IMR-90 (cell line): ENCODE measurements around the gene TSPAN33. TPM values are rescaled to one million over a fixed set of nuclear protein-coding genes. Genes with fewer than 3 reads are reported as not detected.

ENCODE experiments used
- ATAC-seq: fragments of 200-7000 bp; cut with Tn5 transposase; 2 replicates; pipeline ENCODE4 v1.9.1; 2020; ENCODE audit warnings: low read depth, mild to moderate bottlenecking, moderate library complexity
- BruUV-seq: library from RNA; stranded (reverse); fragments of 400-500 nt; replicated peaks from 2 replicates; lab custom pipeline; 2021; lab: Mats Ljungman, UMichigan
- CTCF ChIA-PET: fragments of 300-600 bp; formaldehyde crosslinking; extraction: SDS; loops from one replicate; lab custom pipeline; 2021; ENCODE audit warnings: antibody characterized with exemption; lab: Yijun Ruan, JAX
- POLR2A ChIA-PET: fragments of 300-600 bp; sonication (Branson Sonifier 250); formaldehyde crosslinking; loops from one replicate; lab custom pipeline; 2022; ENCODE audit warnings: antibody characterized with exemption; ENCODE audit not compliant: unreplicated experiment; lab: Charles Lee
- DNase-seq: peaks from one replicate; pipeline ENCODE4 v3.0.0; 2013
- H2AFZ ChIP-seq: replicated peaks from 2 replicates; pipeline ENCODE3; 2013; ENCODE audit warnings: low read length, mild to moderate bottlenecking; ENCODE audit not compliant: poor library complexity
- H2AK5ac ChIP-seq: 2 replicates; pipeline ENCODE4 v1.6.1; 2013; ENCODE audit warnings: low read depth, low read length, inconsistent platforms
- H2AK9ac ChIP-seq: replicated peaks from 2 replicates; pipeline ENCODE3; 2013; ENCODE audit warnings: mild to moderate bottlenecking, low read depth, low read length, moderate library complexity; ENCODE audit not compliant: poor library complexity
- H2BK120ac ChIP-seq: 2 replicates; pipeline ENCODE4 v1.6.1; 2013; ENCODE audit warnings: low read depth, low read length, inconsistent platforms
- H2BK15ac ChIP-seq: 3 replicates; pipeline ENCODE4 v1.6.1; 2013; ENCODE audit warnings: low read depth, low read length, inconsistent platforms
- H2BK20ac ChIP-seq: 2 replicates; pipeline ENCODE4 v1.6.1; 2013; ENCODE audit warnings: low read depth, mild to moderate bottlenecking, inconsistent platforms, low read length, moderate library complexity
- H2BK5ac ChIP-seq: 2 replicates; pipeline ENCODE4 v1.6.1; 2013; ENCODE audit warnings: mild to moderate bottlenecking, low read depth, low read length, inconsistent platforms; ENCODE audit not compliant: poor library complexity, severe bottlenecking
- H3K14ac ChIP-seq: replicated peaks from 2 replicates; pipeline ENCODE4 v1.6.1; 2013; ENCODE audit warnings: low read depth, low read length, inconsistent platforms
- H3K18ac ChIP-seq: 2 replicates; pipeline ENCODE4 v1.6.1; 2013; ENCODE audit warnings: low read depth, low read length, control low read depth
- H3K23ac ChIP-seq: 2 replicates; pipeline ENCODE4 v1.6.1; 2013; ENCODE audit warnings: low read depth, low read length, inconsistent platforms
- H3K27ac ChIP-seq: 2 replicates; pipeline ENCODE4 v1.5.1; 2013; ENCODE audit warnings: mild to moderate bottlenecking, control low read depth, low read length; ENCODE audit not compliant: insufficient read depth
- H3K27me3 ChIP-seq: 2 replicates; pipeline ENCODE4 v1.6.1; 2013; ENCODE audit warnings: low read length; ENCODE audit not compliant: control insufficient read depth, insufficient read depth
- H3K36me3 ChIP-seq: 2 replicates; pipeline ENCODE4 v1.6.1; 2013; ENCODE audit warnings: low read length, mixed read lengths; ENCODE audit not compliant: control insufficient read depth, insufficient read depth
- H3K4ac ChIP-seq: 2 replicates; pipeline ENCODE4 v1.6.1; 2013; ENCODE audit warnings: low read depth, low read length, inconsistent platforms
- H3K4me1 ChIP-seq: 2 replicates; pipeline ENCODE4 v1.6.1; 2013; ENCODE audit warnings: low read length, mixed read lengths; ENCODE audit not compliant: control insufficient read depth, insufficient read depth
- H3K4me2 ChIP-seq: 2 replicates; pipeline ENCODE4 v1.6.1; 2013; ENCODE audit warnings: low read depth, mild to moderate bottlenecking, control low read depth, low read length, moderate library complexity
- H3K4me3 ChIP-seq: 2 replicates; pipeline ENCODE4 v1.5.1; 2013; ENCODE audit warnings: low read depth, mild to moderate bottlenecking, control low read depth, low read length, moderate library complexity; ENCODE audit not compliant: insufficient read depth
- H3K56ac ChIP-seq: 2 replicates; pipeline ENCODE4 v1.6.1; 2013; ENCODE audit warnings: low read length, inconsistent platforms; ENCODE audit not compliant: insufficient read depth; ENCODE audit errors: extremely low read depth
- H3K79me1 ChIP-seq, 2 experiments: 2 replicates each; pipeline ENCODE4 v1.6.1; 2013; ENCODE audit warnings: low read length in 2 of 2, inconsistent platforms in 1 of 2, low read depth in 1 of 2
- H3K9ac ChIP-seq: 2 replicates; pipeline ENCODE4 v1.6.1; 2013; ENCODE audit warnings: low read depth, low read length, control low read depth
- H3K9me1 ChIP-seq: 2 replicates; pipeline ENCODE4 v1.6.1; 2013; ENCODE audit warnings: low read length, inconsistent platforms; ENCODE audit not compliant: insufficient read depth
- H3K9me3 ChIP-seq: 2 replicates; pipeline ENCODE4 v1.6.1; 2013; ENCODE audit warnings: low read length; ENCODE audit not compliant: control insufficient read depth, insufficient read depth
- H4K20me1 ChIP-seq: 2 replicates; pipeline ENCODE4 v1.6.1; 2013; ENCODE audit warnings: low read length, inconsistent platforms; ENCODE audit not compliant: insufficient read depth
- H4K5ac ChIP-seq: 2 replicates; pipeline ENCODE4 v1.6.1; 2013; ENCODE audit warnings: mild to moderate bottlenecking, low read depth, low read length, control low read depth
- H4K8ac ChIP-seq, 2 experiments: 2 replicates each; pipeline ENCODE4 v1.6.1; 2013; ENCODE audit warnings: low read depth in 2 of 2, low read length in 2 of 2, control low read depth in 1 of 2, inconsistent platforms in 1 of 2
- H4K91ac ChIP-seq: 2 replicates; pipeline ENCODE4 v1.6.1; 2013; ENCODE audit warnings: low read depth, low read length, inconsistent platforms; ENCODE audit not compliant: insufficient read depth
- BHLHE40 ChIP-seq: fragments of 150-350 bp; IDR thresholded peaks from 2 replicates; pipeline ENCODE4 v1.6.1; 2016; ENCODE audit warnings: mild to moderate bottlenecking, low read depth, low read length
- CEBPB ChIP-seq: IDR thresholded peaks from 2 replicates; pipeline ENCODE4 v1.6.1; 2012; ENCODE audit warnings: low read depth, low read length, improper control_type of control experiment
- CHD1 ChIP-seq: IDR thresholded peaks from 2 replicates; pipeline ENCODE4 v1.6.1; 2012; ENCODE audit warnings: low read depth, low read length, improper control_type of control experiment
- CTCF ChIP-seq: conservative IDR thresholded peaks from 2 replicates; pipeline ENCODE4 v1.5.1; 2012; ENCODE audit warnings: mild to moderate bottlenecking, low read depth, low read length, improper control_type of control experiment
- ELK1 ChIP-seq: fragments of 150-350 bp; IDR thresholded peaks from 2 replicates; pipeline ENCODE4 v1.6.1; 2016; ENCODE audit warnings: low read depth, mild to moderate bottlenecking, low read length, moderate library complexity, borderline replicate concordance
- FOS ChIP-seq: fragments of 150-350 bp; IDR thresholded peaks from 2 replicates; pipeline ENCODE4 v1.6.1; 2016; ENCODE audit warnings: low read depth, low read length
- MAFK ChIP-seq: IDR thresholded peaks from 2 replicates; pipeline ENCODE4 v1.6.1; 2012; ENCODE audit warnings: low read depth, low read length, improper control_type of control experiment
- MXI1 ChIP-seq: IDR thresholded peaks from 2 replicates; pipeline ENCODE4 v1.6.1; 2012; ENCODE audit warnings: low read depth, mild to moderate bottlenecking, low read length, moderate library complexity, borderline replicate concordance
- NFE2L2 ChIP-seq: fragments of 150-350 bp; IDR thresholded peaks from 2 replicates; pipeline ENCODE4 v1.6.1; 2016; ENCODE audit warnings: low read depth, mild to moderate bottlenecking, low read length
- POLR2A ChIP-seq: IDR thresholded peaks from 2 replicates; pipeline ENCODE4 v1.6.1; 2012; ENCODE audit warnings: mild to moderate bottlenecking, low read depth, low read length
- RAD21 ChIP-seq: IDR thresholded peaks from 2 replicates; pipeline ENCODE4 v1.6.1; 2012; ENCODE audit warnings: low read length, improper control_type of control experiment
- RCOR1 ChIP-seq: IDR thresholded peaks from 2 replicates; pipeline ENCODE4 v1.6.1; 2012; ENCODE audit warnings: mild to moderate bottlenecking, low read length, improper control_type of control experiment; ENCODE audit not compliant: insufficient replicate concordance
- RFX5 ChIP-seq: IDR thresholded peaks from 2 replicates; pipeline ENCODE4 v1.8.0; 2012; ENCODE audit warnings: low read depth, mild to moderate bottlenecking, low read length, moderate library complexity
- SMC3 ChIP-seq: fragments of 150-350 bp; IDR thresholded peaks from 2 replicates; pipeline ENCODE4 v1.6.1; 2016; ENCODE audit warnings: low read depth, mild to moderate bottlenecking, antibody characterized with exemption, low read length, moderate library complexity
- USF2 ChIP-seq: fragments of 150-350 bp; IDR thresholded peaks from 2 replicates; pipeline ENCODE4 v1.6.1; 2017; ENCODE audit warnings: mild to moderate bottlenecking, antibody characterized with exemption, low read length, low read depth
- WGBS, 2 experiments: methylation state at CpG; one replicate each; pipeline versions ENCODE4 v1.1.5 to v1.1.7; 2013; ENCODE audit warnings: missing lambda C conversion rate in 2 of 2; ENCODE audit not compliant: insufficient read length in 1 of 2; ENCODE audit errors: extremely low coverage in 2 of 2; 5-methylcytosine and 5-hydroxymethylcytosine counted together
- dilution Hi-C: fragments of 300-500 bp; cut with HindIII; formaldehyde crosslinking; loops from one replicate; pipeline ENCODE4 v1.14.3; 2018; ENCODE audit warnings: low sequenced_read_pairs; ENCODE audit not compliant: unreplicated experiment
- in situ Hi-C: fragments of 300-500 bp; cut with MboI; formaldehyde crosslinking; loops from 3 replicates; pipeline ENCODE4 v1.14.3; 2019; ENCODE audit warnings: low sequenced_read_pairs, inconsistent platforms, mixed read lengths
- intact Hi-C: fragments of 100-400 bp; cut with micrococcal nuclease; formaldehyde crosslinking; loops from 2 replicates; pipeline ENCODE4 v1.10.0; 2022
- polyA plus RNA-seq, 3 experiments: library from polyadenylated mRNA; depleted of rRNA; stranded (reverse); fragments of >200 nt; gene quantifications; 2 replicates each; pipeline ENCODE4 v1.2.3, GENCODE V29; 2012; ENCODE audit warnings: low replicate concordance in 1 of 3
- total RNA-seq: library from RNA; depleted of rRNA; stranded (reverse); fragments of >200 nt; gene quantifications from 2 replicates; pipeline ENCODE4 v1.2.3, GENCODE V29; 2012

The TSPAN33 gene
- total and polyA plus RNA-seq, 2 of the 4 experiments (the other 2 are of a cell fraction) = 0.17 to 0.36 TPM

GRCh38 chr7:129095258-129095657, 49.2 kb upstream of the TSPAN33 start:
- Histone ChIP-seq H2AK9ac (no peak overlapping the region), H4K20me1 (0 out of 2 replicates have a peak, but pooled peaks cover 4% of the 10 kb centered on the region), H3K27me3 (peaks cover 23% of the 10 kb centered on the region), H3K36me3 (no peaks in the 10 kb centered on the region), H3K4me3 (no peak overlapping the region), H2BK120ac (no peak overlapping the region), H3K9me3 (no peaks in the 10 kb centered on the region), H3K4me2 (no peak overlapping the region), H2BK5ac (no peak overlapping the region), H2AFZ (no peak overlapping the region), H3K56ac (no peak overlapping the region), H3K27ac (no peak overlapping the region), H4K91ac (no peak overlapping the region), H3K14ac (no peak overlapping the region), H3K23ac (no peak overlapping the region), H3K9ac (no peak overlapping the region), H3K4ac (no peak overlapping the region), H2BK20ac (no peak overlapping the region), H3K79me1 (no peaks in the 10 kb centered on the region), H4K5ac (no peak overlapping the region), H3K18ac (no peak overlapping the region), H2BK15ac (no peak overlapping the region), H2AK5ac (no peak overlapping the region), H4K8ac (no peak overlapping the region), H3K4me1 (no peaks in the 10 kb centered on the region), H3K9me1 (no peaks in the 10 kb centered on the region)
- DNase-seq (no peak), ATAC-seq (no peak)
- in situ Hi-C loops (no loop called here), intact Hi-C loops (no loop called here), dilution Hi-C loops (no loop called here)
- CTCF ChIA-PET = interaction anchor here (0.7 to 1.2 kb wide), 2 partner anchors 8 to 81 kb away, joined by 4 read pairs; no protein-coding TSS in a partner anchor
- TF ChIP-seq BHLHE40 = no peak
- TF ChIP-seq POLR2A = no peak
- TF ChIP-seq RCOR1 = no peak
- TF ChIP-seq CTCF = no peak
- TF ChIP-seq ELK1 = no peak
- no peak for TF ChIP-seq RFX5
- TF ChIP-seq CEBPB = no peak
- TF ChIP-seq MXI1 = no peak
- no peak for TF ChIP-seq RAD21
- no peak for TF ChIP-seq CHD1
- TF ChIP-seq MAFK = no peak
- TF ChIP-seq SMC3 = no peak
- no peak for TF ChIP-seq FOS
- no peak for TF ChIP-seq NFE2L2
- no peak for TF ChIP-seq USF2
- POLR2A ChIA-PET = no interaction called here
- BruUV-seq = no TSS peak
- no CpG with 5 or more reads among the region's 6 CpGs for WGBS, 2 experiments
